Stimulated activated CD8-positive, alpha-beta memory T cell treated with anti-CD3 and anti-CD28 coated beads, Interleukin-7, amount 100 ng/mL, for 48 hours (primary cell): ENCODE results near the gene BRICD5.

ENCODE experiments used
- DNase-seq, 2 donors: peaks; one replicate each; pipeline ENCODE4 v3.0.0-alpha.2; 2020; ENCODE audit warnings: low read depth in 1 of 2; ENCODE audit errors: extremely low read depth in 1 of 2

Gene BRICD5

DNA sequence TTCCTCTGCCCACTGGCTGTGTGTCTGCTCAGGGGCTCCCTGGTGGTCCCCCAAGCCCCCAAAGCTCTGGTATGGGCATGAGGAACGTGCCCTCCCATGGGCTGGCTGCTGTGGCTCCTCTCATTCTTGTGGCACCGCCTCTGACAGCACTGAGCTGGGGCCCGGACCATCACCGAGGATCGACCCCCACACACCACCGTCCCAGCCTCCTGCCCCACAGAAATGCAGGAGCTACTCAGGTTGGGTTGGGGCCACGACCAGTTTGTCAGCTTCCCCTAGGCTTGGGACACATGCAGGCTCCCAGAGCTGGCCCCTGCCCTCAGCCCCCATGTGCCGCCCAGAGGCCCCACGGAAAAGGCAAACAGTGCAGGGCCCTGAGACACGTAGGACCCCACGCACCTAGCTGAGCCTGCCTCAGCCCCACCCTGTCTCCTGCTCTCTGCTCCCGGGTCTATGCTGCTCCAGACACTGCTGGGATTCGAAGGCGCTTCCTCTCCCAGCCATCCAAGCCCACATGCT is 11.0 kb downstream of the BRICD5 start:
- DNase-seq = no peak

DNA sequence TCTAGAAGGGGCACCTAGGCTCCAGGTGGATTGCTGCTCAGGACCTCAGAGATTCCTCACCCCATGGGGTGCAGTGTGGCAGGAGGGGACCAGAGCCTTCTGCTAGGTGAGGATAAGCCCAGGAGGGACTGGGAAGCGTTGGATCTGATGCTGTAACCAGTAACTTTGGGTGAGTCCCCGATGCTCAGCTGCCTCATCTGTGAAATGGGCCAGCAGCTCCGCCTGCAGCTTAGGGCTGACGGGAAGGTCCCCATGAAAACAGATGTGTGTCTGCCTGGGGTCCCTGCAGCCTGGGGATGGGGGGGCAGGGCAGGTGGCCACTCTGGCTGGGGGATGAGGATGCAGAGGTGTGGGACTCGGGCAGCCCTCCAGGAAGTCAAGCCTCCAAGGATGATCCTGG is 11.6 kb downstream of the BRICD5 start:
- no peak for DNase-seq

DNA sequence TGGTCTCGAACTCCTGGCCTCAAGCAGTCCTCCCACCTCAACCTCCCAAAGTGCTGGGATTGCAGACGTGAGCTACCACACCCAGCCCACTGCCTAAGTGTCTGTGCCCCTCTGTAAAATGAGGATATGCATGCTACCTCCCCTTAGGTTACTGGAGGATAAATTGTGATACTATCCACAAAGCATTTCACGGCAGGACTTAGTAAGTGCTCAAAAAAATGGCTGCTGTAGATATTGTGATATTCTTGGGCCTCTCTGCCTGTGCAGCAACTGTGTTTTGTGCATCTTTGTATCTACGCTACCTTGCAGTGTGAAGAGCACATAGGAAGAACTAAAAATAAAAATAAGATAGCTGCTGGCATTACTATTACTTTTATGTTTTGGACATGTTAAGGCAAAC is 12.4 kb downstream of the BRICD5 start:
- no peak for DNase-seq

DNA sequence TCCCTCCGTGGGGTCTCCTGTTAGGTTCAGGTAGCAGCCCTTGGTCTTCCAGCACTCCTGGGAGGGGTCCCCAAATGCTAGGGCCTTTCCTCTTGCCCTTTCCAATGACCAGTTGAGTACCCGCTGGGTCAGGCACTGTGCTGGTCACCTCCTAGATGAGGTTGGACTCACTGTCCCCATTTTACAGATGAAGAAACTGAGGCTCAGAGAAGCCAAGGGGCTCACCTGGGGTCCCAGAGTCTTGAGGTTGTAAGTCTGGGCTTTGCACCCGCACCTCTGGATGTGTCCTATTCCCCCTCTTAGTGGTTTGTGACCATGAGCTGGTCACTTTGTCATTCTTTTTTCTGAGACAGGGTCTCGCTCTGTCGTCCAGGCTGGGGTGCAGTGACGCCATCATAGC is 12.9 kb downstream of the BRICD5 start:
- DNase-seq = no peak

DNA sequence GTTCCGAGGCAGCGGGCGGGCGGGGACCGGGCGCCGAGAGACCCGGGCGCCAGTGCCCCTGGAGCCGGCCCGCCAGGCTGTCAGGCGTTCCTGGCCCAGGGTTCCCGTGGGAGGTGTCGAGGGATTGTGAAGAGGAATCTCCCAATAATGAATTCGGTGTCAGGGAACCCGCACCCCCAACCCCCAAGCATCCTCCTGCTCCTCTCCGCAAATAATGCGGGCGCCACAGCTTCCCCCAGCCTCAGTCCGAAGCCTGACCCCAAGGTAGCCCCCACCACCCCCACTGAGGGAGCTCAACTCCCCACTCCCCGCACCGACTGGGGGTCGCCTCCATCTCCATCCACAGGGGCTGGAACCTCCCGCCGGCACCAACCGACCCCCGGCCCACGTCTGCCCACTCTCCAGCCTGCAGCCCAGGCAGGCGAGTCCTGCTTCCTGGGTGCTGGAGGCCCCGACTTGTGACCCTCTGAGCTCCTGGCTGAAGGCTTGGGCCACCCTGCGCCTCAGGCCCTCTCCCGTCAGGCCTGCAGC is 13.6 kb downstream of the BRICD5 start:
- DNase-seq = no peak

DNA sequence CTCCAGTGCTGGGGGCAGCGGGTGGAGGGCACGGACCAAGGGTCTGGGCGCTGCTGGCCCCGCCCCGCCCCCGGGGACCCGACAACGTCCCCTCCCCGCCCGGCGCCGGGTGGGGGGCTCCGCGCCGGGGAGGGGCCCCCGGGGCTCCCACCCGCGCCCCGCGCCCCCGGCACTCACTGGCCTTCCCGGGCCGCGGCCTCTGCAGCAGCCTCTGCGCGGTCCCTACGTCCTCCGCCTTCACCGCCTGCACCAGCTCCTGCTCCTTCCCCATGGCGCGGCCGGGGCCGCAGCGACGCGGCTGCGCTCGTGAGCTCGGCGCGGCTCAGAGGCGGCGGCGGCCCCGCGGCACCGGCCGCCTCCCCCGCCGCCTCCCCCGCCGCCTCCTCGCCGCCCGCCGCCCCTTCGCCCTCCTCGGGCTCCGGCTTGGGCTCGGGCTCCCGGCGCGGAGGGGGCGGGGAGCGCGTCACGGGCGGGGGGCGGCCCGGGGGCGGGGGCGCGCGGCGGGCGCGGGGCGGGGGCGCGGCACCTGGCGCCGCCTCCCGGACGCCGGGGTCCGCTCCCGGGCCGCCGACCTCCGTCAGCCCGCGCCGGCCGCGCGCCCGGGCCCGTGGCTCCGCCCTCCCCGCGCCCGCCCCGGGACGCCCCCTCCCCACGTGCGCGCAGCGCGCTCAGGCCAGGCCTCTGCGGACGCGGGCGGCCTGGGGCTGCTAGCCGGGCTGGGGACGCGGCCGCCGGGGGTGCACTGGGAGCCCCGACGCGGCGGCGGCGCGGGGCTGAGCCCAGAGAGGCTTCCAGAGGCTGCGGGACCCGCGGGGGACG is 14.3 kb downstream of the BRICD5 start, which contains the start of gene CASKIN1:
Gene CASKIN1, minus strand, starts transcription at position 444 of the 819 bp plus-strand sequence. Its CDS starts 173 bp downstream, at position 271.
- no peak for DNase-seq

DNA sequence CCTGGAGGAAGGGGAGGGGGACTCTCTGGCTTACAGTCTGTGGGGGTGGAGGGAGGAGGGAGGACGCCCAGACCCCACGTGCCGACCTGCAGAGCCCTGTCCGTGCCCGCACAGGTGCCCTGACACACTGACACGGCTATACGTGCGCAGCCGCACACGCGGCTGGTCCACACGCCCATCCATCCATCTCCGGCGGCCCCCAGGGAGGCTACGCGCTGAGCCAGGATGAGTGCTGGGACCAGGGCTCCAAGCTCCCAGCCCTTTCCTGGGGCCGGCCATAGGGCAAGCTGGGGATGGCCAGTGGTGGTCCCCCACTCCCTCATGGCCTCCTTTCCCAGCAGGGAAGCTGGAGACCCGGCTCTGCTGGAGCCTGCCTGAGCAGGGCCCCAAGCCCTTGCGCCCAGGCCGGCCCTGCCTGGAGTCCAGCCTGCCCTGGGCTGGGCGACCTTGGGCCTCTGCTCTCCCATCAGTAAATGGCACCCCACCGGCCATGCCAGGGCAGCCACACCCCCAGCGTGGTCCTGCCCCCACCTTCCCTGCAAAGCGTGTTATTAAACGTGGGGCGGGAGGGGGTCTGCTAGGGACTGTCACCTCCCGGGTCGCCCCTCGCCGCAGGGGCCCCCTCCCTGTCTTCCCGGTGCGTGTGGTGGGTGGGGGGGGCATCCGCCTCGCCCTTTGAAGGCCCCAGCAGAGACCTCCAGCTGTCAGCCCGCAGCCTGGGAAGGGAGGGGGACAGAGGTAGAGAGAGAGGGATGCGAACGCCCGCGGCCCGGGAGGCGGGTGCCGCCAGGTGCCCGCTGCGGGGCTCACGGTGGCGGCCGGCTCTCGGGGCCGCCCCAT is 15.1 kb downstream of the BRICD5 start:
- DNase-seq = no peak

DNA sequence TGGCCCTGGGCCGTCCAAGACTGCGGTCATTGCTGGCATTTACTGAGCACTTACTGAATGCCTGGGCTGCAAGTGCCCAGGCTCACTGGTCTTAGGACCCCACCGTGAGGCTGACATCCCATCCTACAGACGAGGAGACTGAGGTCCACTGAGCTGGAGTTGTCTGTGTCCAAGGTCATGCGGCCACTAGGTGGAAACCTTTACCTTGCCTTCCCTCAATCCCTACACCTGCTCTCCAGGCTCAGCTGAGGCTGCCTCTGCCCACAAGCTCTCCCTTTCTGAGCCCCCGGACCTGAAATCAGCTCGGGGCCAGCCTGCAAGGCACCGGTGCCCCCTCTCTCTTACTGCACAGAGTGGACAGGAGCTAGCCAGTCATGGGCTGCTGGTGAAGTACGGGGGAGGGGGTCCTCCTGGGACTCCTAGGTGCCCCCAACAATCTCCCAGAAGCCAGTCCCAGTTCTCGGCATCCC is 15.8 kb downstream of the BRICD5 start:
- peak in 1 of 2 donors; percentile 32 for DNase-seq

DNA sequence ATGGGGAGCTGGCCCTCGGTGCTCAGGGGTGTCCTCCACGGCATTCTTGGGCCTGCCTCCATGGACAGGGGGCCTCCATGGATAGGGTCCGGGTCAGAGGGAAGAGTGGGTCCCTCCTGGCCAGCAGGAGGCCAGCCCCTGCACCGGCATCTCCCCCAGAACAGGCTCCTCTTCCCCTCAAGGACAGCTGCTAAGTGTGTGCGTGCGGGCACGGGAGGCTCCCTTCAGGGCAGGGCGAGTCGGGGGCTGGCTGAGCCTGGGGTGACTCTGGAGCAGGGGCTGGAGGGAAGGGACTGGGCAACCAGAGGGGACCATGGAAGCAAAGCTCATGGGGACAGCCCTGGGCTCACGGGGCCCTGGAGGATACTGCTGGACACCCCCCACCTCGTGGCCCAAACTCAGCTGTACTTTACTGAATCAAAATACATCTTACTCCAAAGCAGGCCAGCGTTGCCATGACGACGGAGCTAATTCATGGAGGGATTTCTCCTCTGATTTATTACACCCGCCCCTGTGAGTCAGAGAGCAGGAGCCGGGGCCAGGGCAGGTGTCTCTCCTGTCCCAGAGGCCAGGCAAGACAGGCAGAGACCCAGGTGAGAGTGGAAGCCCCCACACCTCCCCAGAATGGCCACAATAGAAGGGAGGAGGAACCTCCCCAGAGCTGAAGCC is 16.4 kb downstream of the BRICD5 start:
- no peak for DNase-seq

DNA sequence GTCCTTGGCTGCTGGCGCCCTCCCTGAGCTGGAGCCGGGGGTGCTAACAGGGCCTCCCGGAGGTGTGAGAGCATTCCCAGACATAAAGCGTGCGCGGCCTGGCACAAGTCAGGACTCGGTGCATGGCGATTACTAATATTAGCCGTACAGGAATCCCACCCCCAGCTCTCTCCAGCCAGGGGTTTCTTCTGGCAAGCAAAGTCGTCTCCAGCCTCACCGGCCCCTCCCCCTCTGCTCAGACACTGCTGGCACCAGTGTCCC is 19.3 kb downstream of the BRICD5 start:
- DNase-seq = no peak

DNA sequence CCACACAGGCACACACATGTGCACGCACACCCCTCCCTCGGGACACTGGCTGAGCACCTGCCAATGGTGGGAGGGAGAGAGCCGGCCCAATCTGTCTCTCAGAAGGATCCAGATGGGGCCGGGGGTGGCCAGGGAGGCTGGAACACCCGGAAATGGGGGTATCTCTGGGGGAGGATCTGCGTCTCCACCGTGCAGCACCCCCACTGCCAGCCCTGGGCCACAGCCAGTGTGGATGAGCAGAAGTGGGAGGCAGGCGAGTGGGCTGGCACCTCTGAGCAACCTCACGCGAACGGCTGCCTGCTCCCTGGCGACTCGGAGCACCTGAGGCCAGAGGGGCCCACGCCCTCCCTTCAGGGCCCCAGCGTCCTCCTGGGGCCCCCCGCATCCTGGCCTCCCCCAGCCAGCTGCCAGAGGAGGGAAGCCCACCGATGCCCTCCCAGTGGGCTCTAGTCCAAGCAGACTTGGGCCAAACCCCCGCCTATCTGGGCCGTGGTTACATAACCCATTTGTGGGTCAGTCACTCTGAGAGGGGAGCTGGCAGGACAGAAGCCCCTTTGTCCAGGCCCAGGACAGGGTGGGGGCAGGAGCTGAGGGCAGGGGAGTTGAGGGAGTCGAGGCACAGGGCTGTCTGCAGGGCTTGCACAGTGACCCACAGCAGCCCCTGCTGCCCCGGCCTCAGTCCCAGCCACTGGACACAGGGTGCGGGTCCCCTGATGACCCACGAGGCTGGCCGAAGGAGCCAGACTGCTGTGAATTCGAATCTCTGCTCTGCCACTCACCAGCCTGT is 19.8 kb downstream of the BRICD5 start:
- no peak for DNase-seq

DNA sequence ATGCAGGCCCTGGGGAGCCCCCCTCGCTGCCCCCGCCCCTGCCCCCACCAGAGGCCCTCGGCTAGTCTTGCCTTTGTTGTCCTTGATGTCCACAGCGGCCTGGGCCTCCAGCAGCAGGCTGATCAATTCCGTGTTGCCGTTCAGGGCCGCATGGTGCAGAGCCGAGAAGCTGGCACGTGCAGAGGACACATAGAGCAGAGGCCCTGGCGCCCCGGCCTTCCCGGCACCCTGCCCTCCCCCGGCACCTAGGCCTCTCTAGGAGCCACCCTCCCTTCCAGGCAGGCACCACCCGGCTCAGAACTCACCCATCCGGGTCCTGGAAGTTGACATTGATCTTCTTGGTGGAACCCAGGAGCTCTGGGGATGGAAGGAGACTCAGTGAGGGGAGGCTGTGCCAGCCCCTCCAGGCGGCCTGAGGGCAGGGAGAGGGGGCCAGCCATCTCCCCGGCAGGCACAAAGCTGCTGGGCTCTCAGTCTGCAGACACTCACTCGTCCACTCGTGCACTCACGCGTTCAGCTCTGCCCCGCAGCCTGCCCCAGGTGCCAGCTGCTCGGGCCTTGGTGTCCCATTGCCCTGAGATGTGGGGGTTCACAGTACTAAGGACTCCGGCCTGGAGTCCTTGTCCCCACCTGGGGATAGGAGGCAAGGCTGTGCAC is 20.5 kb downstream of the BRICD5 start:
- DNase-seq = no peak

DNA sequence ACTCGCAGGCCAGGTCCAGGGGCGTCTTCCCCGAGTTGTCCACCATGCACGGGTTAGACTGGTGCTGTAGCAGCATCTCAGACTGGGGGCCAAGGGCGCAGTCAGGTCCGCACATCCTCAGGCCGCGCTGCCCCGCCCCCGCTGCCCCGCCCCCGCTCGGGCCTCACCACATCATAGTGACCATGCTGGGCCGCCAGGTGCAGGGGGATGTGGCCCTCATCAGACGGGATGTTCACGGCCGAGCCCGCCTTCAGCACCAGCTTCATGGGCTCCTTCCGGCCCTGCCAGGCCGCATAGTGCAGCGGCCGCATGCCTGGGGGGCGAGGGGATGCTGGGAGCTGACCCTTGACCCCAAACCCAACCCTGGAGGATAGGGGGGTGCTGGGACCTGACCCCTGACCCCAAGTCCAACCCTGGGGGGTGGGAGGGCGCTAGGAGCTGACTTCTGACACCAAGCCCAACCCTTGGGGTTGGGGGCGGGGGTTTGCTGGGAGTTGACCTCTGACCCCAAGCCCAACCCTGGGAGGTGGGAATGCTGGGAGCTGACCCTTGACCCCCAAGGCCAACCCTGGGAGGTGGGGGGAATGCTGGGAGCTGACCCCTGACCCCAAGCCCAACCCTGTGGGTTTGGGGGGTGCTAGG is 21.3 kb downstream of the BRICD5 start:
- DNase-seq = no peak

DNA sequence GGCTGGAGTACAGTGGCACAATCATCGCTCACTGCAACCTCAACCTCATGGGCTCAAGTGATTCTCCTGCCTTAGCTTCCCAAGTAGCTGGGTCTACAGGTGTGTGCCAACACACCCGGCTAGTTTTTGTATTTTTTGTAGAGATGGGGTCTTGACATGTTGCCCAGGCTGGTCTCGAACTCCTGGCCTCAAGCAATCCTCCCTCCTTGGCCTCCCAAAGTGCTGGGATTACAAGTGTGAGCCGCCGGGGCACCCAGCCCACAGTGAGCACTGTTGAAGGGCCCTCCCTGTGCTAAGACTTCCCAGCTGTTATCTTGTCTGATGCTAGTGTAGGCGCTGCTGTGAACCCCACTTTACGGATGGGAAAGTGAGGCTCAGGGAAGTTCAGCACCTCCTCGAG is 22.3 kb downstream of the BRICD5 start:
- no peak for DNase-seq

DNA sequence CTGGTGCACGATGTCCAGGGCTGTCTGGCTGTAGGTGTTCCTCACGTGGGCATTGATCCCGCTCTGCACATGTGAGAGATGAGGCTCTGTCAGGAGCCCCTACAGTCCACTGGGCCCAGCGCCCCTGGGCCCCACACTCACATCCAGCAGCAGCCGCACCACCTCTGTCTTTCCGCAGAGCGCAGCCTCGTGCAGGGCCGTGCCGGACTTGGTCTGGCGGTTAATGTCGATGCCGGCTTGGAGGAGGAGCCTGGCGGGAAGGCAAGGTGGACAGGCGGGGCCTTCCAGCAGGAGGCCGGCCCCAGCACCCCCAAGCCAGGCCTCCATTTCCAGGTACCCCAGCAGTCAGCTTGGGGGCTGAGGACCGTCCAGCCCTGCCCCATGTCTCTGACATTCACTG is 23.5 kb downstream of the BRICD5 start:
- no peak for DNase-seq

DNA sequence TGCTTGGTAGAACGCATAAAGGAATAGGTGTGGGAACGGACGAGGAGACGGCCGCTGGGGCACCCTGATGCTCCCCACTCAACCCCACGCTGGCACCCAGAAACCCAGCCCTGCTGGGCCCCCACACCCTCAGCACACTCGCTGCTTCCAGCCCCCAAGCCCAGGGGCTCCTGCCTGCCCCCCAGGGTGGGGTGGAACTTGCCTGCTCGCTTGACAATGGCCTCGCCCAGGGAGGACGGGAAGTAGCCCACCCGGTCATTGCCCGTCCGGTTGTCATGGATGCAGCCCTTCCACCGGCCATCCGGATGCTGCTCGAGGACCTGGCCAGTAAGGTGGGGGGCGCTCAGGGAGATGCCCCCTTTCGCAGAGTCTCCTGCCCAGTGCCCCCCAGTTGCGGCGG is 24.2 kb downstream of the BRICD5 start:
- DNase-seq = no peak

DNA sequence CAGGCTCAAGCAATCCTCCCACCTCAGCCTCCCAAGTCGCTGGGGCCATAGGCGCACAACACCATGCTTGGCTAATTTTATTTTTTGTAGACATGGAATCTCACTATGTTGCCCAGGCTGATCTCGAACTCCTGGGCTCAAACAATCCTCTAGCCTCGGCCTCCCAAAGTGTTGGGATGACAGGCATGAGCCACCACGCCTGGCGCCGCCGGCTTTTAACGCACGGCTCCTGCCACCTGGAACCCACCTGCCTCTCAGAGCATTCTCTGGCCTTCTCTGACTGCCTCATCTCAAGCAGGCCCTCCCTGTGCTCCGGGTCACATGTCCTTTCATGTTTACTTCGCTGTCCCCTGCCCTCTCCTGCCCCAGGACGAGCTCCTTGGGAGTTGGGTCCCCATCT is 24.6 kb downstream of the BRICD5 start:
- no peak for DNase-seq

DNA sequence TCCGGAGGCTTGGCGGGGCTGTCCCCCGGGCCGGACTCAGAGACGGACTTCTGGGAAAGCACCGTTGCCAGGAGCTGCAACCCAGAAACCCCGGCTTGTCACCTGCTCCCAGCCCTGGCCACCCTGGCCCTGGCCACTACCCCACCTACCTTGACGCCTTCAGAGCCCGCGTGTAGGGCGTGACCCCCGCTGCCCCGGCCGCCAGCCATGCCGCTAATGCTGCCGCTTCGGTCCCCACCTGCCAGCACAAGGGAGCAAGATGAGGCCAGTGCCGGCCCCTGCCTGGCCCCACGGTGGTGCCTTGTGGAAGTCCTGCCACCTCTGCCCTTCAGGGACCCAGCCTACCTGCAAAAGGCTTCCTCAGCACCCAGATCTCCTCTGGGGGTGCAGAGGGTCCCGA is 25.7 kb downstream of the BRICD5 start:
- no peak for DNase-seq

DNA sequence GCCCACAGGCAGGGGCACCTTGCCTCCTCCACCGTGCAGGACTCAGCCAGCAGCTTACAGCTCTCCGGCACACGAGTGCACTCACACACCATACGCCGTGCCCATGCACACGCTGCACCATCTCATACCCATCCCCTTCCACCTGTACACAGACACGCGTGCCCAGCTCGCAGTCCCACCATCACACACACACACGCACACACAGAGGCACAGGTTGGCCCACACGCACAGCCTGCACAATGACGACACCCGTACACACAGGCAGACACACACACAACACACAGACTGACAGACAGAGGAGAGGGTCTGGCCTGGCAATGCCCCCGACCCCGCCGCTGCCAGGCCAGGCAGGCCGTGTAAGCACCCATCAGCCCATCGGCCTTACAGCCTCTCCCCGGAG is 26.3 kb downstream of the BRICD5 start:
- no peak for DNase-seq
